Thyroid gland (tissue), 4 donors: ENCODE measurements around the gene POLK. TPM values are rescaled to one million over a fixed set of nuclear protein-coding genes. Genes with fewer than 3 reads are reported as not detected.

ENCODE experiments used
- DNase-seq, 2 donors: peaks; one replicate each; pipeline ENCODE4 v3.0.0-alpha.2; 2019
- H3K27ac ChIP-seq, 3 donors: fragments of 200-600 bp; sonication (generic); 1 replicate in 2 of 3; 2 replicates in 1 of 3; pipeline ENCODE4 v1.5.1; 2016 to 2019; ENCODE audit warnings: mild to moderate bottlenecking in 1 of 3, moderate library complexity in 1 of 3
- H3K27me3 ChIP-seq: fragments of 200-600 bp; sonication (generic); one replicate; pipeline ENCODE4 v1.5.1; 2019
- H3K36me3 ChIP-seq, 2 donors: fragments of 200-600 bp; sonication (generic); one replicate each; pipeline ENCODE4 v1.5.1; 2016 to 2019
- H3K4me1 ChIP-seq, 2 donors: fragments of 200-600 bp; sonication (generic); one replicate each; pipeline ENCODE4 v1.5.1; 2017 to 2019
- H3K4me3 ChIP-seq, 3 donors: fragments of 200-600 bp; sonication (generic); replicated peaks in 1 of 3; 1 replicate in 2 of 3; 2 replicates in 1 of 3; pipeline ENCODE4 v1.5.1; 2016; ENCODE audit warnings: mild to moderate bottlenecking in 1 of 3
- H3K9me3 ChIP-seq: fragments of 200-600 bp; sonication (generic); one replicate; pipeline ENCODE4 v1.5.1; 2017
- POLR2A ChIP-seq, 2 donors: fragments of 450-650 bp; IDR thresholded peaks; one replicate each; pipeline ENCODE4 v1.6.1; 2017; ENCODE audit warnings: antibody characterized with exemption in 2 of 2, mild to moderate bottlenecking in 2 of 2, moderate library complexity in 1 of 2
- WGBS, 2 donors: methylation state at CpG; one replicate each; pipeline ENCODE4 v1.1.5; 2017; 5-methylcytosine and 5-hydroxymethylcytosine counted together
- intact Hi-C: fragments of 100-400 bp; cut with DNase I; formaldehyde crosslinking; loops from one replicate; pipeline ENCODE4 v1.15.1; 2023
- total RNA-seq, 4 donors: library from RNA; depleted of rRNA; stranded (reverse); fragments of >200 nt; gene quantifications; one replicate each; pipeline ENCODE4 v1.2.3, GENCODE V29; 2016
- TF ChIP-seq, protein P1 (sequence below), 6 experiments: fragments of 200-600 bp in 3 of 6; fragments of 450-650 bp in 3 of 6; sonication (generic) in 3 of 6; IDR thresholded peaks; one replicate each; pipeline ENCODE4 v1.5.1; 2016 to 2019; ENCODE audit warnings: antibody characterized with exemption in 6 of 6, mild to moderate bottlenecking in 2 of 6, inconsistent platforms in 1 of 6, moderate library complexity in 1 of 6

The POLK gene
- total RNA-seq, 4 donors from 2014 or later: 49.8 to 74.5 (median 63.3) TPM

DNA sequence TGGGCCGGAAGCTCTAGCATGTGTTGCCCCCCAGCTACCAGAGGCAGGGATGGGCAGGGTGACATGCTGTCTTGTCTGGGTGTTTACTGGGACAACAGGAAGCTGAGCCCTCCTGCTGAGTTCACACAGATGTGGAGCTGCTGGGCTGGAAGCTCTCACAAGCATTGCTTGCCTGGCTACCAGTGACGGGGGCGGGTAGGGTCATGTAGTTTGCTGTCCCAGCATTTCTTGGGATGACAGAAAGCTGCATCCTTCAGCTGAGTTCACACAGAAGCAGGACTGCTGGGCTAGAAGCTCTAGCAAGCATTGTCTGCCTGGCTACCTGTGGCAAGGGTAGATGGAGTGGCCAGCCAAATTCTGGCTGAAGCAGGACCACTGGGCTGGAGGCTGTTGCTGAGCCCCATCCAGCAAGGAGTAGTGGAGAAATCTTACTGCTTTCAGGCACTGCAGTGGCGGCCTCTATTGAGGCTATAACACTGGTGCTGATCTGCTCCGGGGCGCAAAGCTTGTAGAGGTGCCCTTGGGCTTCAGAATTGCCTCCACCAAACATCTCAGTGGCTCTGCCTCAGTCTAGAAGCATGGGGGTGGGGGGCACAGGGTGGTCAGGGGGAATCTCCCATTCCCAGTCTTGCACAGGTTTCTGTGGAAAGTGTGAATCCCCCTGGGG lies 25.1 kb downstream of the POLK start:
- intact Hi-C loops: no loop called here
- H3K9me3 ChIP-seq: peaks cover 4% of the 10 kb centered on the region
- H3K27ac ChIP-seq: no peak overlapping the region
- peaks cover 3 to 10% of the 10 kb centered on the region in 2 donors for H3K4me1 ChIP-seq
- no peak for DNase-seq
- no peaks in the 10 kb centered on the region for H3K36me3 ChIP-seq
- TF ChIP-seq, protein P1, sequence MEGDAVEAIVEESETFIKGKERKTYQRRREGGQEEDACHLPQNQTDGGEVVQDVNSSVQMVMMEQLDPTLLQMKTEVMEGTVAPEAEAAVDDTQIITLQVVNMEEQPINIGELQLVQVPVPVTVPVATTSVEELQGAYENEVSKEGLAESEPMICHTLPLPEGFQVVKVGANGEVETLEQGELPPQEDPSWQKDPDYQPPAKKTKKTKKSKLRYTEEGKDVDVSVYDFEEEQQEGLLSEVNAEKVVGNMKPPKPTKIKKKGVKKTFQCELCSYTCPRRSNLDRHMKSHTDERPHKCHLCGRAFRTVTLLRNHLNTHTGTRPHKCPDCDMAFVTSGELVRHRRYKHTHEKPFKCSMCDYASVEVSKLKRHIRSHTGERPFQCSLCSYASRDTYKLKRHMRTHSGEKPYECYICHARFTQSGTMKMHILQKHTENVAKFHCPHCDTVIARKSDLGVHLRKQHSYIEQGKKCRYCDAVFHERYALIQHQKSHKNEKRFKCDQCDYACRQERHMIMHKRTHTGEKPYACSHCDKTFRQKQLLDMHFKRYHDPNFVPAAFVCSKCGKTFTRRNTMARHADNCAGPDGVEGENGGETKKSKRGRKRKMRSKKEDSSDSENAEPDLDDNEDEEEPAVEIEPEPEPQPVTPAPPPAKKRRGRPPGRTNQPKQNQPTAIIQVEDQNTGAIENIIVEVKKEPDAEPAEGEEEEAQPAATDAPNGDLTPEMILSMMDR (IDR thresholded peaks at IDR 0.05): no peak
- TF ChIP-seq POLR2A (IDR thresholded peaks at IDR 0.05): no peak
- WGBS, 2 donors: 100% methylated on average over 2 of the region's 6 CpGs; no CpG with 5 or more reads in 1 of the 2 donors
- no peak overlapping the region for H3K4me3 ChIP-seq
- no peaks in the 10 kb centered on the region for H3K27me3 ChIP-seq

DNA sequence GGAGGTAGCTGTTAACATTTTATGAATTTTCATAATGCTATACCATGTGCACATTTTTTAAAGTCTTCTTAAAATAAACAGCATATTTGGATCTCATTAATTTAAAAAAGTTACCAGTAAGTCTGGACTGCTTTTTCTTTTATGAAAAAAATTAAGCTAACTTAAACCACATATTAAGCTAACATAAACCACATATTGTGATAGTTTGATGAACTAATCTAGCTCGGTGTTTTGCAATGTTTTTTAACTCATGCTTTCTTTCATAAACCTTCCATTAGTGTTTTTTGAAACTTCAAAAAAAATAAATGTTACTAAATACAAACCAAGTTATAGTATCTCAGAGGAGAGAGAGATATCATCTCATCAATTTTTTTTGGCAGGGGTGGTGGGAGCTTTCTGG lies 26.5 kb downstream of the POLK start:
- DNase-seq: no peak
- H3K27ac ChIP-seq: no peak overlapping the region

DNA sequence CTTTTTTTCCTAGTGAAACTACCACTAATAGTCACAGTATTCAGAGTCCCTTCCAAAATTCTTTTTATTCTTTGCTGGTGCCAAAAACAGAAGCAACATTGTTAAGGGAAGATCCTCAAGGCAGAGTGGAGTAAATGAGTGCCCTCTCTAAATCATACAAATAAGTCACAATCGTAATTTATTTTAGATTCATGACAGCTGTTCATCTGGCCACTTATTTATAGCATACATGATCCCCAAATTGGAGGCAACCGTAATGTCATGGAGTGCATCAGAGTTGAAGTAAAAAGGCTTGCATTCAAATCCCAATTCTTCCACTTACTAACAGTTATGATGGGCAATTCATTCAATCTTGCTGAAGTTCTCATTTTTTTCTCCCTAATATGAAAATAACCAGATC lies 33.4 kb downstream of the POLK start:
- Histone ChIP-seq H3K4me3 (no peak overlapping the region), H3K27me3 (no peaks in the 10 kb centered on the region), H3K27ac (no peak overlapping the region), H3K4me1 (peaks cover 0 to 5% of the 10 kb centered on the region in 2 donors), H3K9me3 (no peaks in the 10 kb centered on the region), H3K36me3 (no peaks in the 10 kb centered on the region)
- TF ChIP-seq, protein P1 (IDR thresholded peaks at IDR 0.05): no peak
- no peak for TF ChIP-seq POLR2A (IDR thresholded peaks at IDR 0.05)
- DNase-seq: no peak
- 91 to 95% methylated on average over 2 of the region's 2 CpGs for WGBS, 2 donors
- intact Hi-C loops: no loop called here

More for the DNA sequence above, 26.5 kb downstream of the POLK start:
- Histone ChIP-seq H3K9me3 (peaks cover 4% of the 10 kb centered on the region), H3K36me3 (no peaks in the 10 kb centered on the region), H3K27me3 (no peaks in the 10 kb centered on the region), H3K4me1 (peaks cover 3 to 10% of the 10 kb centered on the region in 2 donors), H3K4me3 (no peak overlapping the region)
- WGBS, 2 donors: 86 to 88% methylated on average over 1 of the region's 1 CpG
- TF ChIP-seq, protein P1 (IDR thresholded peaks at IDR 0.05): no peak
- no peak for TF ChIP-seq POLR2A (IDR thresholded peaks at IDR 0.05)
- intact Hi-C loops: no loop called here

DNA sequence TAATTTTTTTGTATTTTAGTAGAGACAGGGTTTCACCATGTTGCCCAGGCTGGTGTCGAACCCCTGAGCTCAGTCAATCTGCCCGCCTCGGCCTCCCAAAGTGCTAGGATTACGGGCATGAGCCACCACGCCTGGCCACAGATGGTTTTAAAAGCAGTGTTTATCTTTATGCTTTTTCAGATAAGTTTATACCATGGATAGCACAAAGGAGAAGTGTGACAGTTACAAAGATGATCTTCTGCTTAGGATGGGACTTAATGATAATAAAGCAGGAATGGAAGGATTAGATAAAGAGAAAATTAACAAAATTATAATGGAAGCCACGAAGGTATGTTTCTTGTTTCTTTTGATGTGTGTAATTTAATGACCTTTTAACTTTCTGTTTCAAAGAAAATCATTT lies 35.1 kb downstream of the POLK start:
- intact Hi-C loops: no loop called here
- WGBS, 2 donors: 96 to 98% methylated on average over 6 of the region's 6 CpGs
- DNase-seq: no peak

DNA sequence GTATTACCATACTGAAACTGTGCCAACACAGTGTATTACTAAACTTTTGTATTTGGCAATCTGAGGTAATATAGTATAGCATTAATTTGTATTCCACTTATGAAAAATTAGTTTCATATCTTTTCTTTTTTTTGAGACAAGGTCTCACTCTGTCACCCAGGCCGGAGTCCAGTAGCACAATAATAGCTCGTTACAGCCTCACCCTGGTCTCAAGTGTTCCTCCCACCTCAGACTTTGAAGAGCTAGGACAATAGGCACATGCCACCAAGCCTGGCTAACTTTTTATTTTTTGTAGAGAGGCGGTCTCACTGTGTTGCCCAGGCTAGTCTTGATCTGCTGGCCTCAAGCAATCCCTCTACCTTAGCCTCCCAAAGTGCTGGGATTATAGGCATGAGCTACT lies 36.1 kb downstream of the POLK start:
- H3K4me3 ChIP-seq: no peak overlapping the region
- WGBS, 2 donors: 63 to 67% methylated on average over 3 of the region's 3 CpGs
- no peak for TF ChIP-seq POLR2A (IDR thresholded peaks at IDR 0.05)
- TF ChIP-seq, protein P1 (IDR thresholded peaks at IDR 0.05): no peak
- H3K36me3 ChIP-seq: peaks cover 1 to 4% of the 10 kb centered on the region in 2 donors
- H3K9me3 ChIP-seq: no peaks in the 10 kb centered on the region
- peak; percentile 15 to 27 for DNase-seq
- H3K4me1 ChIP-seq: peaks cover 0 to 5% of the 10 kb centered on the region in 2 donors
- H3K27me3 ChIP-seq: no peaks in the 10 kb centered on the region
- no peak overlapping the region for H3K27ac ChIP-seq
- intact Hi-C loops: no loop called here

More for the DNA sequence above, 35.1 kb downstream of the POLK start:
- TF ChIP-seq, protein P1 (IDR thresholded peaks at IDR 0.05): no peak
- TF ChIP-seq POLR2A (IDR thresholded peaks at IDR 0.05): no peak
- Histone ChIP-seq H3K4me1 (peaks cover 0 to 5% of the 10 kb centered on the region in 2 donors), H3K9me3 (no peaks in the 10 kb centered on the region), H3K4me3 (no peak overlapping the region), H3K36me3 (no peaks in the 10 kb centered on the region), H3K27ac (no peak overlapping the region), H3K27me3 (no peaks in the 10 kb centered on the region)
